HCT116 (cell line): Measurements from ENCODE around the gene RAB40C. TPM values are rescaled to one million over a fixed set of nuclear protein-coding genes. Genes with fewer than 3 reads are reported as not detected.

ENCODE experiments used
- ATAC-seq: fragments of 200-7000 bp; cut with Tn5 transposase; 2 replicates; pipeline ENCODE4 v1.9.1; 2020; ENCODE audit warnings: mild to moderate bottlenecking, moderate library complexity
- BruUV-seq: library from RNA; stranded (reverse); fragments of 400-500 nt; replicated peaks from 2 replicates; lab custom pipeline; 2021; lab: Mats Ljungman, UMichigan
- CTCF ChIA-PET: fragments of 300-600 bp; sonication (Branson Sonifier 250); formaldehyde crosslinking; loops from one replicate; lab custom pipeline; 2021; ENCODE audit warnings: antibody characterized with exemption; lab: Charles Lee
- POLR2A ChIA-PET: fragments of 300-600, 350-600 bp; sonication (Branson Sonifier 250); formaldehyde crosslinking; loops from one replicate; lab custom pipeline; 2021; ENCODE audit warnings: antibody characterized with exemption; lab: Charles Lee
- RAD21 ChIA-PET, 2 experiments: fragments of 300-600 bp; sonication (Branson Sonifier 250); formaldehyde crosslinking; loops; one replicate each; lab custom pipeline; 2023; ENCODE audit warnings: low total read pairs in 2 of 2; ENCODE audit not compliant: uncharacterized antibody in 2 of 2, unreplicated experiment in 2 of 2, low non-redundant PET in 1 of 2; lab: Charles Lee
- DNase-seq: peaks from one replicate; pipeline ENCODE4 v3.0.0-alpha.2; 2010; ENCODE audit warnings: low read depth, low spot score
- H2AFZ ChIP-seq: fragments of 200-600 bp; shearing (Covaris generic), sonication (generic); 2 replicates; pipeline ENCODE4 v1.6.1; 2017; ENCODE audit warnings: low read depth, mixed run types, mixed read lengths, antibody characterized with exemption, low read length; ENCODE audit not compliant: poor library complexity, severe bottlenecking
- H3K27ac ChIP-seq: 2 replicates; pipeline ENCODE4 v1.5.1; 2012; ENCODE audit warnings: low read depth, low read length
- H3K27me3 ChIP-seq: fragments of 200-600 bp; sonication (generic); 2 replicates; pipeline ENCODE4 v1.6.1; 2016; ENCODE audit warnings: mixed run types, low read length, mixed read lengths; ENCODE audit not compliant: insufficient read depth
- H3K36me3 ChIP-seq, 2 experiments: fragments of 200-500 bp in 1 of 2; fragments of 200-600 bp in 1 of 2; sonication (Bioruptor generic) in 1 of 2; sonication (generic) in 1 of 2; 2 replicates each; pipeline versions ENCODE4 v1.5.1 to v1.6.1; 2014 to 2016; ENCODE audit warnings: low read length in 2 of 2, inconsistent platforms in 1 of 2, mixed read lengths in 1 of 2, mixed run types in 1 of 2; ENCODE audit not compliant: insufficient read depth in 2 of 2, control insufficient read depth in 1 of 2
- H3K4me1 ChIP-seq, 2 experiments: fragments of 200-600 bp in 1 of 2; sonication (generic) in 1 of 2; 2 replicates each; pipeline versions ENCODE4 v1.5.1 to v1.6.1; 2012 to 2017; ENCODE audit warnings: low read length in 2 of 2, inconsistent platforms in 1 of 2, mild to moderate bottlenecking in 1 of 2, mixed read lengths in 1 of 2, mixed run types in 1 of 2, moderate library complexity in 1 of 2; ENCODE audit not compliant: insufficient read depth in 2 of 2, control insufficient read depth in 1 of 2
- H3K4me2 ChIP-seq: fragments of 200-600 bp; sonication (generic); 2 replicates; pipeline ENCODE4 v1.6.1; 2017; ENCODE audit warnings: mixed run types, low read length, mixed read lengths
- H3K4me3 ChIP-seq, 2 experiments: fragments of 200-600 bp in 1 of 2; sonication (generic) in 1 of 2; replicated peaks in 1 of 2; 2 replicates each; pipeline ENCODE4 v1.5.1; 2011 to 2016; ENCODE audit warnings: low read length in 2 of 2, control low read depth in 1 of 2, low read depth in 1 of 2, mild to moderate bottlenecking in 1 of 2, mixed read lengths in 1 of 2, mixed run types in 1 of 2
- H3K79me2 ChIP-seq: fragments of 200-600 bp; sonication (generic); 2 replicates; pipeline ENCODE4 v1.6.1; 2017; ENCODE audit warnings: mild to moderate bottlenecking, mixed run types, low read length, moderate library complexity, mixed read lengths; ENCODE audit not compliant: insufficient read depth
- H3K9ac ChIP-seq: fragments of 200-600 bp; sonication (generic); 2 replicates; pipeline ENCODE4 v1.6.1; 2016; ENCODE audit warnings: low read length, mixed read lengths
- H3K9me2 ChIP-seq: fragments of 200-600 bp; sonication (generic), shearing (Covaris generic); 2 replicates; pipeline ENCODE4 v1.6.1; 2017; ENCODE audit warnings: mixed run types, mild to moderate bottlenecking, moderate library complexity; ENCODE audit not compliant: insufficient read depth
- H3K9me3 ChIP-seq, 2 experiments: fragments of 200-500 bp in 1 of 2; fragments of 200-600 bp in 1 of 2; sonication (Bioruptor generic) in 1 of 2; sonication (generic) in 1 of 2; 2 replicates each; pipeline ENCODE4 v1.6.1; 2014 to 2017; ENCODE audit warnings: low read length in 2 of 2, mixed read lengths in 2 of 2, inconsistent platforms in 1 of 2, low read depth in 1 of 2, mild to moderate bottlenecking in 1 of 2, mixed run types in 1 of 2, moderate library complexity in 1 of 2; ENCODE audit not compliant: control insufficient read depth in 1 of 2, insufficient read depth in 1 of 2
- H4K20me1 ChIP-seq: fragments of 200-600 bp; sonication (generic), shearing (Covaris generic); 2 replicates; pipeline ENCODE4 v1.6.1; 2017; ENCODE audit warnings: mixed run types, mild to moderate bottlenecking, moderate library complexity; ENCODE audit not compliant: insufficient read depth
- ATF3 ChIP-seq: IDR thresholded peaks from 2 replicates; pipeline ENCODE4 v1.6.1; 2012
- CBX3 ChIP-seq: IDR thresholded peaks from 2 replicates; pipeline ENCODE4 v1.6.1; 2012; ENCODE audit warnings: low read depth
- CEBPB ChIP-seq: IDR thresholded peaks from 2 replicates; pipeline ENCODE4 v1.6.1; 2012; ENCODE audit warnings: low read depth
- CTCF ChIP-seq, 3 experiments: fragments of 200-600 bp in 1 of 3; sonication (generic) in 1 of 3; IDR thresholded peaks in 2 of 3; conservative IDR thresholded peaks in 1 of 3; 2 replicates each; pipeline ENCODE4 v1.5.1; 2012 to 2017; ENCODE audit warnings: low read depth in 2 of 3, low read length in 2 of 3, antibody characterized with exemption in 1 of 3, borderline replicate concordance in 1 of 3, control low read depth in 1 of 3, mild to moderate bottlenecking in 1 of 3, mixed read lengths in 1 of 3, mixed run types in 1 of 3, moderate library complexity in 1 of 3; ENCODE audit not compliant: insufficient read depth in 1 of 3
- EGR1 ChIP-seq: IDR thresholded peaks from 2 replicates; pipeline ENCODE4 v1.6.1; 2012; ENCODE audit warnings: low read depth
- EZH2 ChIP-seq: fragments of 200-600 bp; sonication (generic); IDR thresholded peaks from 2 replicates; pipeline ENCODE4 v1.6.1; 2017; ENCODE audit warnings: antibody characterized with exemption, mixed run types
- EZH2phosphoT487 ChIP-seq: fragments of 200-600 bp; IDR thresholded peaks from 2 replicates; pipeline ENCODE4 v1.6.1; 2018; ENCODE audit warnings: antibody characterized with exemption, borderline replicate concordance
- FOSL1 ChIP-seq: IDR thresholded peaks from 2 replicates; pipeline ENCODE4 v1.6.1; 2012; ENCODE audit warnings: low read depth
- JUND ChIP-seq: IDR thresholded peaks from 2 replicates; pipeline ENCODE4 v1.6.1; 2012
- MAX ChIP-seq: IDR thresholded peaks from 2 replicates; pipeline ENCODE4 v1.6.1; 2012
- POLR2A ChIP-seq: IDR thresholded peaks from 2 replicates; pipeline ENCODE4 v1.7.0; 2011; ENCODE audit warnings: borderline replicate concordance; ENCODE audit not compliant: insufficient read depth, insufficient read length; ENCODE audit errors: extremely low read depth
- POLR2AphosphoS5 ChIP-seq: IDR thresholded peaks from 2 replicates; pipeline ENCODE4 v1.6.1; 2011; ENCODE audit warnings: mild to moderate bottlenecking, low read depth, low read length, moderate library complexity
- RAD21 ChIP-seq: IDR thresholded peaks from 2 replicates; pipeline ENCODE4 v1.6.1; 2012; ENCODE audit warnings: low read depth, mild to moderate bottlenecking
- REST ChIP-seq: IDR thresholded peaks from 2 replicates; pipeline ENCODE4 v1.6.1; 2012; ENCODE audit warnings: low read depth
- SIN3A ChIP-seq: IDR thresholded peaks from 2 replicates; pipeline ENCODE4 v1.6.1; 2012; ENCODE audit warnings: low read depth
- SP1 ChIP-seq: IDR thresholded peaks from 2 replicates; pipeline ENCODE4 v1.6.1; 2012; ENCODE audit warnings: low read depth
- SRF ChIP-seq: IDR thresholded peaks from 2 replicates; pipeline ENCODE4 v1.6.1; 2012; ENCODE audit warnings: low read depth
- TCF7L2 ChIP-seq: IDR thresholded peaks from 2 replicates; pipeline ENCODE4 v1.7.0; 2011; ENCODE audit warnings: borderline replicate concordance, inconsistent platforms; ENCODE audit not compliant: insufficient read depth, insufficient read length; ENCODE audit errors: extremely low read depth
- ZBTB33 ChIP-seq: IDR thresholded peaks from 2 replicates; pipeline ENCODE4 v1.6.1; 2011; ENCODE audit warnings: mild to moderate bottlenecking, low read length, moderate library complexity; ENCODE audit not compliant: insufficient replicate concordance; ENCODE audit errors: extremely low read depth
- ZFX ChIP-seq: fragments of 450-650 bp; IDR thresholded peaks from 2 replicates; pipeline ENCODE4 v1.6.1; 2017
- ZNF274 ChIP-seq: fragments of 200-500 bp; sonication (Bioruptor generic); IDR thresholded peaks from 2 replicates; pipeline ENCODE4 v1.6.1; 2014; ENCODE audit warnings: mild to moderate bottlenecking, low read depth, low read length, inconsistent platforms
- intact Hi-C: fragments of 100-400 bp; cut with micrococcal nuclease; formaldehyde crosslinking; loops from 2 replicates; pipeline ENCODE4 v1.10.0; 2022
- total RNA-seq: library from RNA; stranded (reverse); gene quantifications from one replicate; pipeline ENCODE4 v1.2.1, GENCODE V29; 2021; ENCODE audit not compliant: unreplicated experiment

Gene RAB40C
- total RNA-seq, 1 experiment from 2014 or later: 14.1 TPM

GRCh38 chr16:626787-627453, 37.1 kb downstream of the RAB40C start:
- BruUV-seq: no TSS peak
- Histone ChIP-seq H4K20me1 (no peaks in the 10 kb centered on the region), H3K9ac (peak overlapping the region; percentile 57), H3K9me2 (no peaks in the 10 kb centered on the region), H3K27me3 (no peaks in the 10 kb centered on the region), H2AFZ (no peak overlapping the region), H3K4me3 (peak overlapping the region in 1 of 2 experiments; percentile 20; a peak in 1 of 4 replicates), H3K4me1 (peaks cover 30 to 54% of the 10 kb centered on the region in 2 experiments), H3K4me2 (peak overlapping the region; percentile 61), H3K79me2 (no peaks in the 10 kb centered on the region), H3K36me3 (no peaks in the 10 kb centered on the region), H3K27ac (peak overlapping the region; percentile 83), H3K9me3 (no peaks in the 10 kb centered on the region)
- DNase-seq (peak; percentile 72), ATAC-seq (peak; percentile 79)
- ChIA-PET RAD21 (no interaction called here), POLR2A (no interaction called here), CTCF (no interaction called here)
- intact Hi-C loops: loop anchor here (5.0 kb wide), 1 partner anchor 35 kb away; the partner anchor contains the start of gene RAB40C
- TF ChIP-seq SP1 (peak; percentile 71), EGR1 (peak; percentile 60), POLR2A (no peak), CEBPB (no peak), ZNF274 (no peak), SRF (no peak), EZH2phosphoT487 (no peak), JUND (peak; percentile 83), TCF7L2 (no peak), REST (no peak), SIN3A (no peak), EZH2 (no peak), ZFX (no peak), RAD21 (no peak), FOSL1 (peak; percentile 81), CBX3 (peak; percentile 19; the same call in 1 of the 2 replicates), ZBTB33 (no peak), ATF3 (no peak), CTCF (IDR thresholded peaks at IDR 0.05 in 2 of 3, conservative IDR thresholded peaks at IDR 0.05 in 1 of 3; ENCODE audit: borderline replicate concordance in 1 of 3, insufficient read depth in 1 of 3, low read depth in 2 of 3, low read length in 2 of 3) (no peak), POLR2AphosphoS5 (peak; percentile 44; the same call in 1 of the 2 replicates), MAX (peak; percentile 85)
